Thoracic aorta (tissue), 2 donors: Measurements from ENCODE around the gene NDUFAF5. TPM values are rescaled to one million over a fixed set of nuclear protein-coding genes. Genes with fewer than 3 reads are reported as not detected.

Experiments
- ATAC-seq: fragments of 150-250 bp; one replicate; pipeline ENCODE4 v1.8.0; 2017; ENCODE audit warnings: low read depth; ENCODE audit not compliant: insufficient number of reproducible peaks, low FRiP score
- DNase-seq: peaks from one replicate; pipeline ENCODE4 v3.0.0-alpha.2; 2020; ENCODE audit warnings: low spot score
- H3K27ac ChIP-seq, 2 donors: fragments of 200-600 bp; sonication (generic); 1 replicate in 1 of 2; 2 replicates in 1 of 2; pipeline ENCODE4 v1.5.1; 2016; ENCODE audit warnings: mild to moderate bottlenecking in 2 of 2, moderate library complexity in 2 of 2
- H3K27me3 ChIP-seq: fragments of 200-600 bp; sonication (generic); replicated peaks from 2 replicates; pipeline ENCODE4 v1.6.0; 2016; ENCODE audit warnings: mild to moderate bottlenecking; ENCODE audit not compliant: insufficient read depth
- H3K36me3 ChIP-seq: fragments of 200-600 bp; sonication (generic); one replicate; pipeline ENCODE4 v1.5.1; 2016
- H3K4me1 ChIP-seq, 2 donors: fragments of 200-600 bp; sonication (generic); 1 replicate in 1 of 2; 2 replicates in 1 of 2; pipeline versions ENCODE4 v1.5.1 to v1.6.0; 2016; ENCODE audit warnings: low read depth in 2 of 2, mild to moderate bottlenecking in 1 of 2; ENCODE audit not compliant: control insufficient read depth in 1 of 2
- H3K4me3 ChIP-seq: fragments of 200-600 bp; sonication (generic); 2 replicates; pipeline ENCODE4 v1.5.1; 2016; ENCODE audit warnings: mild to moderate bottlenecking
- H3K9me3 ChIP-seq: fragments of 200-600 bp; sonication (generic); 2 replicates; pipeline ENCODE4 v1.5.1; 2016
- CTCF ChIP-seq: fragments of 200-600 bp; sonication (generic); IDR thresholded peaks from one replicate; pipeline ENCODE4 v1.5.1; 2019; ENCODE audit warnings: antibody characterized with exemption
- total RNA-seq, 2 donors: library from RNA; depleted of rRNA; stranded (reverse); fragments of >200 nt; gene quantifications; one replicate each; pipeline versions ENCODE4 v1.1.0 to v1.2.3, GENCODE V29; 2016

NDUFAF5 gene
- total RNA-seq, 2 donors from 2014 or later: 5.3 to 8.1 TPM

- no peak for DNase-seq
- peaks cover 59% of the 10 kb centered on the region for H3K36me3 ChIP-seq
- ATAC-seq: no peak
- no peak for TF ChIP-seq CTCF
- no peaks in the 10 kb centered on the region for H3K4me1 ChIP-seq
- H3K27me3 ChIP-seq: no peaks in the 10 kb centered on the region
- H3K4me3 ChIP-seq: no peak overlapping the region
- H3K9me3 ChIP-seq: no peaks in the 10 kb centered on the region
- no peak overlapping the region for H3K27ac ChIP-seq
These were observed 25.0 kb downstream of the NDUFAF5 start for GRCh38 chr20:13809855-13810254.

DNA sequence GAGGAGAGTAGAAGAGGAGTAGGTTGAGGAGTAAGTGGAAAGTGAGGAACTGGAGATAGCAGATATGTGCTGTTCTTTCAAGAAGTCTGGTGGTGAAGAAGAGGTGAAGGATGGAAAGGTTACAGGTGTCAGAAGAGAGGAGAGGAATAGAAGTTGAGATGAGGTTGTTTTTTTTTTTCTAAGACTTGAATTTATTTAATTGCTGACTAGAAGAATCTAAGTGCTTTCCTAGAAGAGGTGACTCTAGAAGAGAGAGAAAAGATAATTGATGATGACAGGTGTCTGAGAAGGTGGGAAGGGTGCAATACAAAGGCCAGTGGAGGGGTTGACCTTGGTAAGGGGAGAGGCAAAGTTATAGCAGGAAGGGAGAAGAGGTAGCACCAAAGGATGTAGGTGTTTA, 25.6 kb downstream of the NDUFAF5 start:
- DNase-seq (no peak), ATAC-seq (no peak)
- Histone ChIP-seq H3K4me1 (no peaks in the 10 kb centered on the region), H3K27ac (no peak overlapping the region), H3K27me3 (no peaks in the 10 kb centered on the region), H3K4me3 (no peak overlapping the region), H3K9me3 (no peaks in the 10 kb centered on the region), H3K36me3 (peaks cover 64% of the 10 kb centered on the region)
- no peak for TF ChIP-seq CTCF

DNA sequence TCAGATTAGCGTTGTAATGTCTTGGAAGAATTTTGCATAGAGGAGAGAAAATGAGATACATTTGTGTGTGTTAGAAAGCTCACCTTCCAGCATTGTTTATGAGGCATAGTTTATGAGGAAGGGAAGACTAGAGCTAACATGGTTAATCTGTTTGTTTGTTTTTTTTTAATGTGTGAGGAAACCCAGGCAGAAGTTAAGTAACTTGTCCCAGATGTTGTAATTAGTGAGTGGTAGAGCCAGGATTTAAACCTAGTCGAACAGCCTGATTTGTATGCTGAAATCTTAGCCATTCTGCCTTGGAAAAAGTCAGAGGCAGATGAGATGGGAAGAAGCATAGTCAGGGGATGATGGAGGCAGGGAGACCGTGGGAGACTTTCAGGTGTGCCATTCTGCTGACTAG, 29.1 kb downstream of the NDUFAF5 start:
- no peaks in the 10 kb centered on the region for H3K9me3 ChIP-seq
- H3K4me3 ChIP-seq: no peak overlapping the region
- DNase-seq: no peak
- H3K27ac ChIP-seq: no peak overlapping the region
- no peaks in the 10 kb centered on the region for H3K27me3 ChIP-seq
- peaks cover 66% of the 10 kb centered on the region for H3K36me3 ChIP-seq
- ATAC-seq: no peak
- no peak for TF ChIP-seq CTCF
- no peaks in the 10 kb centered on the region for H3K4me1 ChIP-seq

DNA sequence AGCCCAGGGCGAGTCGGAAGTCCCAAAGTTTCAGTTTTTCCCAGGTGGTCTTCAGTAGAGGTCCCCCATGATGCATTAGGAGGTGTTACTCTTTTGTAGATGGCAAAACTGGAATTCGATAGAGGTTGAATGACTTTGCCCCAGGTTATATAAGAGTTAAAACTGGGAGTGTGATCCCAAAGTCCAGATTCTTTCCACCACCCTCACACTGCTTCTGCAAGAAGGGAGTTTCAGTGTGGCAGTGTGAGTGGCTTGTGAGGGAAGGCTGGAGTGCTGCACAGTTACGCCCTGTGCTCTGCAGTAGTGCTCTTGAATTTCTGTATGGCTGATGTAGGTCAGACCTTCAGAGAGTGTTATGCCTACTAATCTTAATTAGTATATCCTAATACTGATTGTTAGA, 29.8 kb downstream of the NDUFAF5 start:
- Histone ChIP-seq H3K36me3 (peaks cover 60% of the 10 kb centered on the region), H3K4me1 (no peaks in the 10 kb centered on the region), H3K9me3 (no peaks in the 10 kb centered on the region), H3K27me3 (no peaks in the 10 kb centered on the region), H3K27ac (no peak overlapping the region), H3K4me3 (no peak overlapping the region)
- ATAC-seq (no peak), DNase-seq (no peak)
- TF ChIP-seq CTCF: no peak

DNA sequence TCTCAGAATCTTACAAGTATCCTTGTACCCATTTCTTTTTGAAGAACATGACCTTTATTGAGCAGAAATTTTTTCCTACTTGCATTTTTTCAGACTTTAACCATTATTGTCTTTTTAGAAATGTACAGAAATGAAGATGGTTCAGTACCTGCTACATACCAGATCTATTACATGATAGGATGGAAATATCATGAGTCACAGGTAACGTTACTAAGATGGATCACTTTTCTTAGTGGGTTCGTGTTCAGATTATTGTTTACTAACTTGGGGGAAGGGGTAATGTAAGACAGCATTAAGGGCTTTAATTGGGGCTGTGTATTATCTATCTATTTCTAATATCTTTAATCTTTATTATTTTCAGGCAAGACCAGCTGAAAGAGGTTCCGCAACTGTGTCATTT, 31.9 kb downstream of the NDUFAF5 start:
- H3K27me3 ChIP-seq: no peaks in the 10 kb centered on the region
- no peaks in the 10 kb centered on the region for H3K4me1 ChIP-seq
- no peak for TF ChIP-seq CTCF
- H3K36me3 ChIP-seq: peaks cover 42% of the 10 kb centered on the region
- H3K4me3 ChIP-seq: no peak overlapping the region
- no peak for ATAC-seq
- DNase-seq: no peak
- no peaks in the 10 kb centered on the region for H3K9me3 ChIP-seq
- no peak overlapping the region for H3K27ac ChIP-seq
